Right forelimb (tissue), 1 donor: Measurements from ENCODE around the gene CEL.

Experiments used
- DNase-seq: peaks from one replicate; pipeline ENCODE4 v3.0.0-alpha.2; 2018

CEL gene

GRCh38 chr9:133106511-133107244, 44.9 kb downstream of the CEL start:
- DNase-seq, result peak; percentile 23

- DNase-seq, result peak; percentile 39
These were observed 45.5 kb downstream of the CEL start for GRCh38 chr9:133107245-133107722.

- peak; percentile 39 for DNase-seq
These were observed 46.4 kb downstream of the CEL start for GRCh38 chr9:133107961-133108793.

GRCh38 chr9:133108794-133109641, 47.2 kb downstream of the CEL start:
- peak; percentile 28 for DNase-seq

GRCh38 chr9:133109931-133110650, 48.3 kb downstream of the CEL start:
- peak; percentile 32 for DNase-seq

- no peak for DNase-seq
These were observed 50.3 kb downstream of the CEL start for GRCh38 chr9:133111808-133112662.

- no peak for DNase-seq
These were observed 50.9 kb downstream of the CEL start for GRCh38 chr9:133112663-133113026.

- DNase-seq, result no peak
These were observed 51.6 kb downstream of the CEL start for GRCh38 chr9:133113163-133113948.

GRCh38 chr9:133113949-133114885, 52.4 kb downstream of the CEL start:
- DNase-seq, result peak; percentile 55

- peak; percentile 42 for DNase-seq
These were observed 53.3 kb downstream of the CEL start for GRCh38 chr9:133114886-133115603.

- DNase-seq, result peak; percentile 43
These were observed 54.0 kb downstream of the CEL start for GRCh38 chr9:133115604-133116345.

- DNase-seq, result peak; percentile 30
These were observed 54.8 kb downstream of the CEL start for GRCh38 chr9:133116346-133117231.

GRCh38 chr9:133117271-133118178, 55.7 kb downstream of the CEL start:
- no peak for DNase-seq

GRCh38 chr9:133118179-133118520, 56.4 kb downstream of the CEL start:
- DNase-seq, result no peak

- DNase-seq, result no peak
These were observed 56.8 kb downstream of the CEL start for GRCh38 chr9:133118568-133118967.
